Measurements from ENCODE around the gene DCLK2.

Gene DCLK2

DNA sequence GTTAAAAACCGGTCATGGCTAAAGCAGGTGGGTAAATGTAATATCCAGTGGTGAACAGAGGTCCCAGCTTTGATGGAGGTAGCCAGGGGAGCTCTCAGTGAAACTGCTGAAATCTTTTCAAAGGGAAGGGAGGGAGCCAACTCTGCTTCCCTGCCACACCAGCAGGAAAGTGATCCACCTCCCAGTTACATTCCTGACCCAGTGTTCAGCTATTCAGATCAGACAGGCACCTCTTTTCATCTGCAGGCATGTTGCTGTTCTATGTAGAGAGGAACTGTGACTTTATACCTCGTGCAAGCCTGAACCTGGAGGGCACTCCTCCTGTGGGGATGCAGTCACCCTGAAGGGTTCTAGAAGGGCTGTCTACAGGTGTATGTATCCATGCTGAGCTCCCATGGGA, 37.6 kb downstream of the DCLK2 start:
- no peak for DNase-seq (ENCODE audit: low read depth in 1 of 2, low spot score in 1 of 2)

- no peak for DNase-seq (ENCODE audit: low read depth in 1 of 2, low spot score in 1 of 2)
These were observed 38.3 kb downstream of the DCLK2 start for GRCh38 chr4:150116506-150116905.

DNA sequence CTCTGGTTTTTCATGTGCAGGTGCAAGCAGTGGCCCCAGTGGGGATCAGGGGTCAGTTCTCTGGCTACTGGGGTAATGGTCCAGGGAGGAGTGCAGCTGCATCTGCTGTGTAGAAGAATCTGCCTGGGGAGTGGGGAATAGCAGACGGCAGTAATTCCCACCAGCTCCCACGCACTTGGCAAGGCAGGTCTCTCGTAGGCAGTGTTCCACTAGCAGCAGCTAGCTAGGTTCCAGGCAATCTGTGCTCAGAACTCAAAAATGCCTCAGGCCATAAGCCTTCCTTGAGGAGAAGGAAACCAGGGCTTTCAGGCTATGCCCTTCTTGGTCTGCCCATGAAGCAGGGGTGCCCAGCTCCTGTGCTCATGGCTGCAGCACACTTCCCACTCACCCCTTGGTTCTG, 38.8 kb downstream of the DCLK2 start:
- no peak for DNase-seq (ENCODE audit: low read depth in 1 of 2, low spot score in 1 of 2)

GRCh38 chr4:150117629-150118028, 39.4 kb downstream of the DCLK2 start:
- no peak for DNase-seq (ENCODE audit: low read depth in 1 of 2, low spot score in 1 of 2)

- no peak for DNase-seq (ENCODE audit: low read depth in 1 of 2, low spot score in 1 of 2)
These were observed 41.2 kb downstream of the DCLK2 start for GRCh38 chr4:150119492-150119891.

DNA sequence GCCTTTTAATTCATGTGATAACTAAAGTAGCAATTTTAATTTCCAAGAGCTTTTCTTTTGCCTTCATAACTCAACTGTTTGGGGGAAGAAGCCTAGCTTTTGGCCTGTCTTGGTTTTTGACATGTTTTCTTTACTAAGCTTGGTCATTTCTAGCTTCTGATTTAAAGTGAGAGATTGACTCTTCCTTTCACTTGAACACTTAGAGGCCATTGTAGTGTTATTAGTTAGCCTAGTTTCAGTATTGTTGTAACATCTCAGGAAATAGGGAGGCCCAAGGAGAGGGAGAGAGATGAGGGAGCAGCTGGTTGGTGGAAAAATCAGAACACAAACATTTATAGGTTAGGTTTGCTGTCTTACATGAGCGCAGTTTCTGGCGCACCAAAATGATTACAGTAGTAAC, 44.8 kb downstream of the DCLK2 start:
- DNase-seq (ENCODE audit: low read depth in 1 of 2, low spot score in 1 of 2) = no peak

DNA sequence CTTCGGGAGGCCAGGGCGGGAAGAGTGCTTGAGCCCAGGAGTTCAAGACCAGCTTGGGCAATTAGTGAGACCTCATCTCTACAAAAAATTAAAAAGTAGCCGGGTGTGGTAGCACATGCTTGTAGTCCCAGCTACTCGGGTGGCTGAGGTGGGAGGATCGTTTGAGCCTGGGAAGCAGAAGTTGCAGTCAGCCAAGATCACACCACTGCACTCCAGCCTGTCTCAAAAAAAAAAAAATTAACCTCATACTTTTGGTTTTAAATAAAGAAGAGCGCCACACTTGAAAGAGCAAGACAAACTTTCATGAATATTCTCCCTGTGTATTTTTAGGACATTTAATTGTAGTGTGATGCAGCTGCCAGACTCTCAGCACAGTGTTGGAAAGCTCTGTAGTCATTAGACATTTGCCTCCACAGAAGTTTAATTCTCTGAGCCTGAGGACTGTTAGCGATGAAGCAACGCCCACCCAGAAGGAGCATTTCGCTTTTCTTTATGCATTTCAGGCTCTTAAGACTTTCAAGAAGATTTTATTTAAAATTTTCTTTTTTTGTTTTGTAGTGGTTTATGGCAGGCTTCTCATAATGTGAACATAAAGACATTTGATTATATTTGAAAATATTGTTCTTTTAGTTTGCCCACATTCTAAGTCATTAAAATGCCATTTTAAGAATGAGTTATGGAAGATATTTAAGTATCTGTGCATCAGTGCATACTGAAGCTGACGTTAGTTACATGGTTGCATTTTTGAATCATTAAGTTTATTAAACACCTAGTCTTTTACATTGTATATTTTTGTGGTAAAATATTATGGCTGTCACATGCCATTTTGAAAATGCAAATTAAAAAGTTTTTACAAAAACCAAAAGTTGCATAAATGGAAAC, 45.8 kb downstream of the DCLK2 start:
- no peak for DNase-seq (ENCODE audit: low read depth in 1 of 2, low spot score in 1 of 2)

GRCh38 chr4:150126201-150126863, 48.1 kb downstream of the DCLK2 start:
- no peak for DNase-seq (ENCODE audit: low read depth in 1 of 2, low spot score in 1 of 2)

DNA sequence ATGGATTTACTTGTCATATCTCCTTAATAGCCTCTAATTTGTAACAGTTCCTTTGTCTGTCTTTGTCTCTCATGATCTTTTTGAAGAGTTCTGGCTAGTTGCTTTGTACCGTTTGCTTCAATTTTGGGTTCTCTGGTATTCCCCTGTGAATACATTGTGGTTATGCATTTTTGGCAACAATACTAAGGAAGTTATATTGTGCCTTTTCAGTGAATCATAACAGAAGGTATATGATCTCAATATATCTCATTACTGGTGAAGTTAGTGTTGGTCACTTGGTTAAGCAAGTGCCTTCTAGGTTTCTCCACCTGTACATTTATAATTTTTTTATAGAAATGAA, 48.6 kb downstream of the DCLK2 start:
- no peak for DNase-seq (ENCODE audit: low read depth in 1 of 2, low spot score in 1 of 2)

- DNase-seq (ENCODE audit: low read depth in 1 of 2, low spot score in 1 of 2) = no peak
These were observed 49.5 kb downstream of the DCLK2 start for GRCh38 chr4:150127757-150128156.

GRCh38 chr4:150130933-150131332, 52.7 kb downstream of the DCLK2 start:
- DNase-seq (ENCODE audit: low read depth in 1 of 2, low spot score in 1 of 2) = no peak

DNA sequence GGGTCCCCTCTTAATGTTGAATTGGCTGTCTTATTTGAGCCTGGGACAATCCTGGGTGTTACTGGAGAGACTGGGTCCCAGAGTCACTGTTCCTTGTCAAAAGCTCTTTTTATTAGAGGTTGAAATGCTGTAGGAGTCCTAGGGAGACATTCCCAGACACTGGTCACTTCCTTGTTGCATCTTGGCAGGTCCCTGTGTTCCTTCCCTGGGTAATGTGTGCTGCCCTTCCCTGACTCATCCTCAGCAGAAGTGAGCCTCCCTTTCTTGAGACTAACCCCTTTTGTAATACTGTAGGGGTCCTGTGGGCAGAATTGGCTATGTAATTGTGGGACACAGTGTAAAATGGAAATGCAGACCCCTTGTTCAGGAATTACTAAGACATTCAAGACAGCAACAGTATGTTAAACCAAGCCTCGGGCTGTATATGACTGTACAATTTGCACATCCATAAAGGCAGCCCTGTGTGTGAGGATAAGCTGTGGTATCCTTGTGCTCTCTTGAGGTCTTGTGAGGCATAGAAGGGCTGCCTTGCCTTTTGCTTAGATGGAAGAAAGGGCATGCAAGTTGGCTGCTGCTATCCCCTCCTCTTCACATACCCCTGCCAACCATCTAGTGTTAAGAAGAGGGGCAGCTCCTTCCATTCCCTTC, 53.5 kb downstream of the DCLK2 start:
- no peak for DNase-seq (ENCODE audit: low read depth in 1 of 2, low spot score in 1 of 2)

DNA sequence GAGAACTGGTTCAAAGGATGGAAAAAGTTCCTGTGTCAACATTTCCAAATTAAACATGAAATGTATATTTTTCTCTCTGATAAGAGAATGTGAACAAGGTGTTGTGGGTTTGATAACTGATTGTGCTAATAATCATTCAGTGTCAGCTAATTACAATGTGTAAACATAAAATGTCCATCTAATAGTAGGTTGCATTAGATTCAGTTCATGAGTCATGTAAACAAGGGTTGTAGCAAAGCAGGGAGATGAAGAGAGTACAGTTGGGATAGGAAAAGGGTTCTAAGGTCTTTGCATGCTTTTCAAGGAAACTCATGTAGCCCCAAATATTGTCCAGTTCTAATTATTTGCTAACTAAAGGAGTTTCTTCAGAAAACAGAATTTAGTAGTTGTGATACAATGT, 55.4 kb downstream of the DCLK2 start:
- DNase-seq (ENCODE audit: low read depth in 1 of 2, low spot score in 1 of 2) = no peak

DNA sequence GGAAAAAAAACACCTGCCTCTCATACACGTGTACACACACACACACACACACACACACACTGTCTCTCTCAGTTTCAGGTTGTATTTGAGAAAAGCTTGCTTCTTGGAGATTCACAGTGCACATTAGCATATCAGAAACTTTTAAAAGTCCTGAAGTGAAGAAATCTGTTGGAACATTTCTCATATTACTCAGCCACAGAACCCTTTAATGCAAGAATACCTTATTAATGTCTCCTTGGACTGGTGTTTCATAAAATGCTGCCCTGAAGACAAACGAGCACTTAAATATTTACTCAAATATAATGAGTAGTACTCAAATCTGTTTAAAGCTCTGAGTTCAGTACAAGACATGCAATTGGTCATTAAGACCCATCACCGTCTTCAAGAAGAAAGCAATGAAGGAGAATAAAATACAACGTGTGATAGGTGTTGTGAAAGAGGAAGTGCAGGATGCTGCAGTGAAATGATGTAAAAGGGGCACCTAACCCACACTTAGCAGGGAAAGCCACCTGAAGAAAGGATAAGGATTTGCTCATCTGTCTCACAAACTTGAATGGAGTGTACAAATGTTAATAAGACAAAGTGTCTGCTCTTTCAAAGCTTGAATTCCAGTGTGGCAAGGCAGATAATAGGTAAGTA, 57.0 kb downstream of the DCLK2 start:
- no peak for DNase-seq (ENCODE audit: low read depth in 1 of 2, low spot score in 1 of 2)

- no peak for DNase-seq (ENCODE audit: low read depth in 1 of 2, low spot score in 1 of 2)
These were observed 57.8 kb downstream of the DCLK2 start for GRCh38 chr4:150136036-150136435.

DNA sequence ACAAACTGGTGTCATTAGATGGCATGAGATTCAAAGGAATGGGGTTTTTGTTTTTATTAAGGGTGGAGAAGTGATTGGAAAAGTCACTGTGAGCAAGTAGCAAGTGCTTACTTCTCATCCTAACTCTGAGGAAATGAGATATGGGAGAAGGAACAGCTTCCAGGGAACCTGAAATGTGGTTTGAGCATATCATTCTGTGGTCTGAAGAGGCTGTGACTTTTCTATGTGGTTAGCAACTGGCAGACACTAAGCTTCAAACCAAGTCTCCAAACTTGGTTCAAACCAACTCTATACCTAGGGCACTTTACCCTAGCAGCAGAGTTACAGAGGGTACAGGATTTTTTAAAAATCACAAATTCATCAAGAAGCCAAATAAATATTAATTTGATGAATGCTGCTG, 58.2 kb downstream of the DCLK2 start:
- no peak for DNase-seq (ENCODE audit: low read depth in 1 of 2, low spot score in 1 of 2)

DNA sequence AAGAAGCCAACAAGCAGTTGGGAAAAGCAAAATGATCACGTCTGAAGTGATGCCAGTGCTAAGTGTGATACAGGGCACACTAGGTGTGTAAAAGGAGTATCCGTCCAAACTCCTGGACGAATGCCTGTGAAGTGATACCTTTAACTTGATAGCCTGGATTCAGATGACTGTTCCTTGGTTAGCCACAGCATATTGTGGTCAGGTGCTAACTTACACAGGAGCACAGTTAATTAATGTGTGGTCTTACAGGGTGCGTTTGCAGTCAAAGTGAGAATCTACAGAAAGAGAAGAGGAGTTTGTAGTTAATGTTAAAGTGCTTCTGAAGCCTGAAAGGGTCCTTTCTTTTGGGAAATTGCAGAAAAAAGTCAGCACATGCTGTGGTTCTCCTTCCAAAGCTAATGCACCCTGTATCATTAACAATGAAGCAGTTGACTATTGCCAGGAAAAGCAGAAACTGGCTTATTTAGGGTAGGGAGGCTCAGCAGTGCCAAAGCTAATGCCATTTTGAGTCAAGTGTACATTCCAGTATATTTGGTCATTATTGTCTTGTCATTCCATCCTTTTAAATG, 61.1 kb downstream of the DCLK2 start:
- DNase-seq (ENCODE audit: low read depth in 1 of 2, low spot score in 1 of 2) = no peak

DNA sequence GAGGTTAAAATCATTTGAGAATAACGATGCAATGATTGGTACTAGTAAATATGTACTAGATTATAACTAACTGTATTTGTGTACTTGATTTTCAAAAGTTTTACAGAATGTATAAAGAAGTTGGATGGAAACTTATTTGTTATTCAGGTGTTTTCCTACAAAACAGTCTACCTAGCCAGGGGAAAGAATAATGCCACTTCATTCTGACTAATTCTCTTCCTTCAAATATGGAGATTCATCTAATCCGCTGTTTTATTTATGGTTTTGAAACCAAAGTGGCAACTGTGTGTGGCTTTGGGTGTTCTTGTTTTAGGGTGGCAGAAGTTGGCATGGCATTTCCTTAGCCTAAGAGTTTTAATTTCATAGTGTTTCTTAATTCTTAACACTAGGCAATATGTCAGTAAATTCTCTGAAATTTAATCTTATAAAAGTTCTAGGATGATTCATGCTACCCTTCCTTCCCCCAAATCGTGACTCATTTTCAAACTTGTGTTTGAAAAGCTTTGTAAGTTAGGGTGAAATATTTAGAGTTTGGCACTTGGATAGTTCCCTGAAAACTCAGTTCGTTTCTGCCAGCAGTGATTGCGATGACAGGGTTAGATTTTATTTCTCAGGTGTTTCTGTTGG, 62.6 kb downstream of the DCLK2 start:
- no peak for DNase-seq (ENCODE audit: low read depth in 1 of 2, low spot score in 1 of 2)

DNA sequence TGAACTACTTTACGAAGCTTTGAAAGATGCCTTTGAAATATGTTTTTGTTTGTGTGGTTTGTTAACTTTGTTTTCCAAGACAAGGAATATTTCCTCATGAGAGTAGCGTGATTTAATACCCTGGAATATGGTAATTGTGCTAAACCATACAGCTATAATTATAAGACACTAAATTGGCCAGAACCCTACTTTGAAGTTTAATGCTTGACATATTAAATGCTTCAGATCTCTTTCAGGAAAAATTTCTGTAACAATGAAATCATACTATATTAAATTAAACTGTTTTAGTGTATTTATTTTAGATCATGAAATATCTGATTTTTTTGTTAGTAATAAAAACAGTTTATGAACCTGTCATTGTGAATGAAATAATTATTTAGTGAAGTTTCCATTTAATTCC, 63.5 kb downstream of the DCLK2 start:
- no peak for DNase-seq (ENCODE audit: low read depth in 1 of 2, low spot score in 1 of 2)

- no peak for DNase-seq (ENCODE audit: low read depth in 1 of 2, low spot score in 1 of 2)
These were observed 64.6 kb downstream of the DCLK2 start for GRCh38 chr4:150142831-150143230.

All from stimulated activated CD4-positive, alpha-beta T cell treated with anti-CD3 and anti-CD28 coated beads, Interleukin-15, amount 100 ng/mL, for 1 hour (primary cell).